ENCODE measurements around the gene BCL2.

Gene BCL2

DNA sequence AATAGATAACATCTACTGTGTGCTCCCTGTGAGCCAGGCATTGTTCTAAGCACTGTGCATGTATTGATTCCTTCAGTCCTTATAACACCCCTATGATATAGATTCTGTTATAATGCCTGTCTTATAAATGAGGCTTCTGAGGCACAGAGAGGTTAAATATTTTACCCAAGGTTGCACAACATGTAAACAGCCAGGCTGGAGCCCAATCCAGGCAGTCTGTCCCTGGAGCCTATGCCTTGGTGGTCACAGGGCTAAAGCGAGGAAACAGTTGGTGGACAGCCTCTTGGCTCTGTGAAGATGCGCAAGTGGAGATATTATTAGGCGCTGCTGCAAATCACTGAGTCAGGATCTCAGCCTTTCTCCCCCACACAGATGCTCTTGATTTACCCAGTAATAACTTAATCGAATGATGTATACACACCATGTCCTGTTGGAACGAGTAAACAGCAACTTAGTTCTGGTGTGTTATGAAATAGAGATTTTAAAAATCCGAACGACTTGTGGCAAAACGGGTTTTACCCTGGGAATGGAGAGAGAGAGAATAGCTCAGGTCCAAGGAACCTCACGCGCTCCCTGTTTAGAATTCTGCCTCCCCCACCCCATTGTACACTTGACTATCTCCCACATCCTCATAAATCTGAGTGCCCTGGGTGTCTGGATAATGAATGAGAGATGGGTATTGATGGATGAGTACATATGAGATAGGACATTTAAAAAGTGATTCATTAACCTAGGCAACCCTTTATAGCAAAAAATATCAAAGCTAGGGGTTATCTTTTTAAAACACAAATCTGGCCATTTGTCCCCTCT, 231.9 kb downstream of the BCL2 start:
- peaks cover 0 to 11% (median 3%) of the 10 kb centered on the region in 4 experiments for H3K4me1 ChIP-seq (ENCODE audit: control extremely low read depth in 1 of 4, control insufficient read depth in 4 of 4, insufficient read depth in 4 of 4, low read length in 3 of 4)
- WGBS (ENCODE audit: insufficient coverage), result 100% methylated on average over 1 of the region's 10 CpGs
- H3K9me3 ChIP-seq (ENCODE audit: control extremely low read depth in 1 of 5, control insufficient read depth in 4 of 5, insufficient read depth in 2 of 5, low read depth in 1 of 5, low read length in 4 of 5), result no peaks in the 10 kb centered on the region
- ChIA-PET CTCF (interaction anchor here (1.0 kb wide), 1 partner anchor 235 kb away, joined by 3 read pairs; no protein-coding TSS in a partner anchor), POLR2A (interaction anchor here (0.8 kb wide), 1 partner anchor 13 kb away, joined by 3 read pairs; no protein-coding TSS in a partner anchor)
- H3K4me3 ChIP-seq (ENCODE audit: control insufficient read depth in 1 of 7, extremely low read depth in 1 of 7, insufficient read depth in 4 of 7, low read depth in 2 of 7, low read length in 6 of 7), result no peak overlapping the region
- H3K36me3 ChIP-seq (ENCODE audit: control insufficient read depth in 4 of 4, insufficient read depth in 4 of 4, low read length in 3 of 4), result no peaks in the 10 kb centered on the region
- H3K27ac ChIP-seq (ENCODE audit: insufficient read depth in 1 of 2, low read depth in 1 of 2, low read length in 2 of 2, poor library complexity in 1 of 2, severe bottlenecking in 2 of 2), result no peak overlapping the region
- no peak for DNase-seq
- H3K27me3 ChIP-seq (replicated peaks in 2 of 5; ENCODE audit: control insufficient read depth in 4 of 5, insufficient read depth in 5 of 5, low read length in 4 of 5), result no peaks in the 10 kb centered on the region

DNA sequence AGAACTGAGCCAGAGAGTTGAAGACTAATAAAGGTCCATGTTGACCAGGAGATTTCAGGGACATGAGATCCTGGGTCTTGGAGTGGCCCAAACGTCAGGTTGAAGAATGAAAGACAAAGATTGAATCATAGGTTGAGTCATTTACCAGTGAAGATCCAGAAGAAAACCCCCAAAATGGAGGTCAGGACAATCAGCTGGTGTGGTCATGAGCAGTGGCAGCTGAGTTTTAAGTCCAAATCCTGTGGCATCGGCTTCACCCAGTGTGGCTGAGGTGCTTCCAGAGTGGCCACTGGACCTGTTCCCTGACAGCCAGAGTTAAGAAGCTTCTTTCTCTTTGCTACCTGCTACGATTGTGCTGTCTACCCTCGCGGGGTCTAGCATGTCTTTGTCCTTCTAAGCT, 234.0 kb downstream of the BCL2 start:
- 93% methylated on average over 3 of the region's 5 CpGs for WGBS (ENCODE audit: insufficient coverage)

GRCh38 chr18:63084219-63084618, 235.3 kb downstream of the BCL2 start:
- no peak for DNase-seq
- 100% methylated on average over 1 of the region's 7 CpGs for WGBS (ENCODE audit: insufficient coverage)

More for the DNA sequence above, 234.0 kb downstream of the BCL2 start:
- peaks cover 0 to 2% (median under 1%) of the 10 kb centered on the region in 4 experiments for H3K4me1 ChIP-seq (ENCODE audit: control extremely low read depth in 1 of 4, control insufficient read depth in 4 of 4, insufficient read depth in 4 of 4, low read length in 3 of 4)
- H3K27ac ChIP-seq (ENCODE audit: insufficient read depth in 1 of 2, low read depth in 1 of 2, low read length in 2 of 2, poor library complexity in 1 of 2, severe bottlenecking in 2 of 2), result no peak overlapping the region
- CTCF ChIA-PET, result interaction anchor here (0.6 to 0.7 kb wide), 2 partner anchors 14 to 653 kb away, joined by 3 read pairs; no protein-coding TSS in a partner anchor
- no peak overlapping the region for H3K4me3 ChIP-seq (ENCODE audit: control insufficient read depth in 1 of 7, extremely low read depth in 1 of 7, insufficient read depth in 4 of 7, low read depth in 2 of 7, low read length in 6 of 7)
- POLR2A ChIA-PET, result no interaction called here
- no peak for DNase-seq
- peaks cover 0 to 1% (median 0%) of the 10 kb centered on the region in 5 experiments for H3K9me3 ChIP-seq (ENCODE audit: control extremely low read depth in 1 of 5, control insufficient read depth in 4 of 5, insufficient read depth in 2 of 5, low read depth in 1 of 5, low read length in 4 of 5)
- H3K27me3 ChIP-seq (replicated peaks in 2 of 5; ENCODE audit: control insufficient read depth in 4 of 5, insufficient read depth in 5 of 5, low read length in 4 of 5), result no peaks in the 10 kb centered on the region
- H3K36me3 ChIP-seq (ENCODE audit: control insufficient read depth in 4 of 4, insufficient read depth in 4 of 4, low read length in 3 of 4), result no peaks in the 10 kb centered on the region

DNA sequence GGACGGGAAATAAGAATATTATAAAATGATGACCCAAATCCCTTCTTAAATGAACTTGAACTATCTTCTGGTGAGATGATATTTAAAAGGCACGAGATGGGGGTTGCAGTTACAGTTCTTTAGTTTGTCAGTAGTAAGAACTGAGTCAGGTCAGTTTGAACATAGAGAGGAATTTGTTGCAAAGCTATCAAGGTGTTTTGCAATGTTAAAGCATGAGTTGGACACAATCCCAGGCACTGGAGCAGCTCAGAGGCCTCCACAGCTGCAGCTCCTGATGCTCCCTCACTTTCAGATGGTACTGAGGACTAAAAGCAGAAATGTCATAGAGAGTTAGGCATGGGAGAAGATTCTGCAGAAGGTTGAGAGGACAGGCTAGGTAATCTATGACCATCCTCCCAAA, 236.0 kb downstream of the BCL2 start:
- H3K27me3 ChIP-seq (replicated peaks in 2 of 5; ENCODE audit: control insufficient read depth in 4 of 5, insufficient read depth in 5 of 5, low read length in 4 of 5), result no peaks in the 10 kb centered on the region
- CTCF ChIA-PET, result no interaction called here
- H3K4me1 ChIP-seq (ENCODE audit: control extremely low read depth in 1 of 4, control insufficient read depth in 4 of 4, insufficient read depth in 4 of 4, low read length in 3 of 4), result peaks cover 0 to 5% (median 2%) of the 10 kb centered on the region in 4 experiments
- peaks cover 0 to 13% (median 10%) of the 10 kb centered on the region in 5 experiments for H3K9me3 ChIP-seq (ENCODE audit: control extremely low read depth in 1 of 5, control insufficient read depth in 4 of 5, insufficient read depth in 2 of 5, low read depth in 1 of 5, low read length in 4 of 5)
- POLR2A ChIA-PET, result interaction anchor here (0.6 kb wide), 1 partner anchor 144 kb away, joined by 4 read pairs; no protein-coding TSS in a partner anchor
- H3K27ac ChIP-seq (ENCODE audit: insufficient read depth in 1 of 2, low read depth in 1 of 2, low read length in 2 of 2, poor library complexity in 1 of 2, severe bottlenecking in 2 of 2), result no peak overlapping the region
- no peak for DNase-seq
- WGBS (ENCODE audit: insufficient coverage), result 100% methylated on average over 1 of the region's 2 CpGs
- no peak overlapping the region for H3K4me3 ChIP-seq (ENCODE audit: control insufficient read depth in 1 of 7, extremely low read depth in 1 of 7, insufficient read depth in 4 of 7, low read depth in 2 of 7, low read length in 6 of 7)
- no peaks in the 10 kb centered on the region for H3K36me3 ChIP-seq (ENCODE audit: control insufficient read depth in 4 of 4, insufficient read depth in 4 of 4, low read length in 3 of 4)

More at GRCh38 chr18:63084219-63084618, 235.3 kb downstream of the BCL2 start:
- peaks cover 0 to 1% (median under 1%) of the 10 kb centered on the region in 4 experiments for H3K4me1 ChIP-seq (ENCODE audit: control extremely low read depth in 1 of 4, control insufficient read depth in 4 of 4, insufficient read depth in 4 of 4, low read length in 3 of 4)
- no peak overlapping the region for H3K27ac ChIP-seq (ENCODE audit: insufficient read depth in 1 of 2, low read depth in 1 of 2, low read length in 2 of 2, poor library complexity in 1 of 2, severe bottlenecking in 2 of 2)
- CTCF ChIA-PET, result interaction anchor here (1.0 kb wide), 1 partner anchor 11 kb away, joined by 3 read pairs; no protein-coding TSS in a partner anchor
- POLR2A ChIA-PET, result no interaction called here
- H3K36me3 ChIP-seq (ENCODE audit: control insufficient read depth in 4 of 4, insufficient read depth in 4 of 4, low read length in 3 of 4), result no peaks in the 10 kb centered on the region
- H3K9me3 ChIP-seq (ENCODE audit: control extremely low read depth in 1 of 5, control insufficient read depth in 4 of 5, insufficient read depth in 2 of 5, low read depth in 1 of 5, low read length in 4 of 5), result peaks cover 0 to 11% (median 10%) of the 10 kb centered on the region in 5 experiments
- no peak overlapping the region for H3K4me3 ChIP-seq (ENCODE audit: control insufficient read depth in 1 of 7, extremely low read depth in 1 of 7, insufficient read depth in 4 of 7, low read depth in 2 of 7, low read length in 6 of 7)
- H3K27me3 ChIP-seq (replicated peaks in 2 of 5; ENCODE audit: control insufficient read depth in 4 of 5, insufficient read depth in 5 of 5, low read length in 4 of 5), result no peaks in the 10 kb centered on the region

DNA sequence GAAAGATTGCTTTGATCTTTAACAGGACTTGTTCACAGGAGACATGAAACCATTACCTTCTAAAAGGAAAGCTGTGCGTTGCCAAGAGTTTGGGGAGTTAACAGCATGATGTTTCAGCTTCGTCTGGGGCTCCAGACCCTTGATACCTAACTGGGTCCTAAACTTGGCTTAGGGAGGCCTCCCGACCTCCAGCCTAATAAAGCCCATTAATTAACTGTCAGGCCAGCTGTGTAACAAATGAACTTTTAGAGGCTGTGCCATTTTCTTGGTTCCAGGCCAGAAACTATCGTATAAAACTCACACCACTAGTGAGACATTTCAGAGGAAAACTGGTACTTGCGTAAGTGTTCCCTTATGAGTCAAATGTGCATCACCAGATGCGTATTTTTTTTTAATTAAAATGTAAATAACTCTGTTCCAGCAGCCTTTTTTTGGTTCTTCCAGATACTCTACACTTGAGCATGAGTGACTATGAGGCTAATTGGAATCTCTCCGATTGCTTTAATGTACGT, 236.5 kb downstream of the BCL2 start:
- 94% methylated on average over 4 of the region's 8 CpGs for WGBS (ENCODE audit: insufficient coverage)
- POLR2A ChIA-PET, result interaction anchor here (0.6 kb wide), 1 partner anchor 144 kb away, joined by 4 read pairs; no protein-coding TSS in a partner anchor
- Histone ChIP-seq H3K27me3 (replicated peaks in 2 of 5; ENCODE audit: control insufficient read depth in 4 of 5, insufficient read depth in 5 of 5, low read length in 4 of 5) (no peaks in the 10 kb centered on the region), H3K4me1 (ENCODE audit: control extremely low read depth in 1 of 4, control insufficient read depth in 4 of 4, insufficient read depth in 4 of 4, low read length in 3 of 4) (peaks cover 0 to 5% (median 2%) of the 10 kb centered on the region in 4 experiments), H3K4me3 (ENCODE audit: control insufficient read depth in 1 of 7, extremely low read depth in 1 of 7, insufficient read depth in 4 of 7, low read depth in 2 of 7, low read length in 6 of 7) (no peak overlapping the region), H3K9me3 (ENCODE audit: control extremely low read depth in 1 of 5, control insufficient read depth in 4 of 5, insufficient read depth in 2 of 5, low read depth in 1 of 5, low read length in 4 of 5) (peaks cover 0 to 13% (median 10%) of the 10 kb centered on the region in 5 experiments), H3K27ac (ENCODE audit: insufficient read depth in 1 of 2, low read depth in 1 of 2, low read length in 2 of 2, poor library complexity in 1 of 2, severe bottlenecking in 2 of 2) (no peak overlapping the region), H3K36me3 (ENCODE audit: control insufficient read depth in 4 of 4, insufficient read depth in 4 of 4, low read length in 3 of 4) (no peaks in the 10 kb centered on the region)
- CTCF ChIA-PET, result no interaction called here
- DNase-seq, result no peak

DNA sequence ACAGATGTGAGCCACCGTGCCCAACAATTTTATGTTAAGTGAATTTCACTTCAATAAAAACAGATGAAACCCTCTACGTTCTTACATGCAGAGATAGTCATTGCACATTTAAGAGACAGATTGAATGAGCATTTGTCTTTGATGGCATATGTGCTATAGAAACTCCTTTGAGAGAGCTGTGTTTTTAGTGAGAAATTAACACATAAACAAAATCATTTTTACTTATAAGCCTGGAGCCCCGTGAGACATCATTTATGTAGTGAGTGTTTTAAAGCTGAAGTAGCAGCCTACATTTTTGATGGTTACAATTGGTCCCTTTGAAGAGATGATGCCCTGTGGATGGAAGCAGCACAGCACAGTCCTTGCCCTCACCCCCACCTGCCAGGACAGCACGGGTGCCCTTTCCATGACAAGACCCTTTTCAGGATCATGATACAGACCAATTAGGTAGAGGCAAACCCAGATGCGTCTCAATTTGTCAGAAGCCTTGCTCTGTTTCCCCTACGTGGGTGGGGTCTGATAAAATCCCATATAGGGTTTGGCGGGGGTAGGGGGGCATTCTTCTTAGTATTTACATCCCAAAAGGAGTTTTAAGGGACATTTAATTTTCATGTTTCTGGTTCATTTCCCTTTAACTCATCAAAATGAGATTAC, 237.1 kb downstream of the BCL2 start:
- CTCF ChIA-PET, result no interaction called here
- 100% methylated on average over 2 of the region's 7 CpGs for WGBS (ENCODE audit: insufficient coverage)

More for the DNA sequence above, 237.1 kb downstream of the BCL2 start:
- H3K4me1 ChIP-seq (ENCODE audit: control extremely low read depth in 1 of 4, control insufficient read depth in 4 of 4, insufficient read depth in 4 of 4, low read length in 3 of 4), result peaks cover 0 to 5% (median 2%) of the 10 kb centered on the region in 4 experiments
- DNase-seq, result no peak
- no peak overlapping the region for H3K4me3 ChIP-seq (ENCODE audit: control insufficient read depth in 1 of 7, extremely low read depth in 1 of 7, insufficient read depth in 4 of 7, low read depth in 2 of 7, low read length in 6 of 7)
- peaks cover 0 to 13% (median 10%) of the 10 kb centered on the region in 5 experiments for H3K9me3 ChIP-seq (ENCODE audit: control extremely low read depth in 1 of 5, control insufficient read depth in 4 of 5, insufficient read depth in 2 of 5, low read depth in 1 of 5, low read length in 4 of 5)
- POLR2A ChIA-PET, result no interaction called here
- no peaks in the 10 kb centered on the region for H3K36me3 ChIP-seq (ENCODE audit: control insufficient read depth in 4 of 4, insufficient read depth in 4 of 4, low read length in 3 of 4)
- no peaks in the 10 kb centered on the region for H3K27me3 ChIP-seq (replicated peaks in 2 of 5; ENCODE audit: control insufficient read depth in 4 of 5, insufficient read depth in 5 of 5, low read length in 4 of 5)
- H3K27ac ChIP-seq (ENCODE audit: insufficient read depth in 1 of 2, low read depth in 1 of 2, low read length in 2 of 2, poor library complexity in 1 of 2, severe bottlenecking in 2 of 2), result no peak overlapping the region

Data from common myeloid progenitor, CD34-positive (primary cell).